ENCODE results near the gene NCOA1. TPM values are rescaled to one million over a fixed set of nuclear protein-coding genes. Genes with fewer than 3 reads are reported as not detected.
A peak's percentile ranks its signal among the peaks of the same experiment; 100 is the strongest.

The NCOA1 gene
- total and polyA plus RNA-seq, 10 of the 15 experiments (the other 5 are each of a cell fraction or from before 2014, with no cell fraction given), result 1.8 to 35.6 (median 6.1) TPM

- no peak for TF ChIP-seq BCL3 (IDR thresholded peaks at IDR 0.05; ENCODE audit: borderline replicate concordance, insufficient read depth, low read depth, low read length, poor library complexity, severe bottlenecking)
- no peak for TF ChIP-seq WRNIP1 (IDR thresholded peaks at IDR 0.05; ENCODE audit: borderline replicate concordance, low read depth, low read length)
- no peak for TF ChIP-seq STAT1 (conservative IDR thresholded peaks at IDR 0.05)
Measured at GRCh38 chr2:24704692-24705091, 213.6 kb downstream of the NCOA1 start (continued).

DNA sequence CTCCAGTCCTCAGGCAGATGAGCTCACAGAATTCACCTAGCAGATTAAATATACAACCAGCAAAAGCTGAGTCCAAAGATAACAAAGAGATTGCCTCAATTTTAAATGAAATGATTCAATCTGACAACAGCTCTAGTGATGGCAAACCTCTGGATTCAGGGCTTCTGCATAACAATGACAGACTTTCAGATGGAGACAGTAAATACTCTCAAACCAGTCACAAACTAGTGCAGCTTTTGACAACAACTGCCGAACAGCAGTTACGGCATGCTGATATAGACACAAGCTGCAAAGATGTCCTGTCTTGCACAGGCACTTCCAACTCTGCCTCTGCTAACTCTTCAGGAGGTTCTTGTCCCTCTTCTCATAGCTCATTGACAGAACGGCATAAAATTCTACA, 216.1 kb downstream of the NCOA1 start:
- intact Hi-C loops (cut with micrococcal nuclease; ENCODE audit: unreplicated experiment), result no loop called here
- Histone ChIP-seq H3K4me2 (ENCODE audit: control insufficient read depth, insufficient read depth) (no peak overlapping the region), H3K9ac (ENCODE audit: control insufficient read depth, insufficient read depth, low read length) (no peak overlapping the region), H3K36me3 (ENCODE audit: control insufficient read depth in 2 of 2, insufficient read depth in 2 of 2, low read length in 1 of 2) (peaks cover 0 to 9% of the 10 kb centered on the region in 2 experiments; a peak in 2 of 4 replicates), H4K20me1 (ENCODE audit: control insufficient read depth, insufficient read depth) (no peaks in the 10 kb centered on the region), H3K27me3 (replicated peaks in 1 of 2; ENCODE audit: control insufficient read depth in 2 of 2, insufficient read depth in 2 of 2, low read length in 1 of 2) (no peaks in the 10 kb centered on the region), H3K4me3 (no peak overlapping the region), H2AFZ (ENCODE audit: control insufficient read depth, low read depth, low read length) (no peak overlapping the region), H3K9me3 (replicated peaks; ENCODE audit: control insufficient read depth, insufficient read depth, low read length) (no peaks in the 10 kb centered on the region), H3K79me2 (ENCODE audit: control insufficient read depth, insufficient read depth, low read length) (no peaks in the 10 kb centered on the region), H3K4me1 (ENCODE audit: control insufficient read depth, insufficient read depth, low read length) (no peaks in the 10 kb centered on the region), H3K27ac (ENCODE audit: control insufficient read depth, insufficient read depth) (no peak overlapping the region)
- CTCF ChIA-PET, result interaction anchor here (1.2 kb wide), 1 partner anchor 14 kb away, joined by 3 read pairs; no protein-coding TSS in a partner anchor
- ATAC-seq, result no peak
- WGBS (ENCODE audit: insufficient coverage, insufficient replicate concordance, low lambda C conversion rate, missing lambda C conversion rate), result 98% methylated on average over 3 of the region's 3 CpGs
- BruUV-seq (replicated peaks), result TSS peak; percentile 55
- no peak for FAIRE-seq
- TF ChIP-seq ZNF217 (IDR thresholded peaks at IDR 0.05) (no peak), CBX5 (IDR thresholded peaks at IDR 0.05; ENCODE audit: low read depth) (no peak), SMC3 (IDR thresholded peaks at IDR 0.05; ENCODE audit: borderline replicate concordance, low read length) (no peak), RFX5 (IDR thresholded peaks at IDR 0.05; ENCODE audit: low read depth, low read length) (no peak), ZBED1 (IDR thresholded peaks at IDR 0.05; ENCODE audit: borderline replicate concordance) (no peak), SP1 (IDR thresholded peaks at IDR 0.05; ENCODE audit: low read depth, low read length) (no peak), EGR1 (IDR thresholded peaks at IDR 0.05; ENCODE audit: borderline replicate concordance in 1 of 2, low read depth in 2 of 2, low read length in 2 of 2) (no peak)
- TF ChIP-seq, protein P1, sequence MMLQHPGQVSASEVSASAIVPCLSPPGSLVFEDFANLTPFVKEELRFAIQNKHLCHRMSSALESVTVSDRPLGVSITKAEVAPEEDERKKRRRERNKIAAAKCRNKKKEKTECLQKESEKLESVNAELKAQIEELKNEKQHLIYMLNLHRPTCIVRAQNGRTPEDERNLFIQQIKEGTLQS (IDR thresholded peaks at IDR 0.05; ENCODE audit: borderline replicate concordance, extremely low read depth, low read depth, low read length), result no peak
- in situ Hi-C loops (cut with MboI), result no loop called here
- RAD21 ChIA-PET (ENCODE audit: unreplicated experiment), result no interaction called here
- SMC1A ChIA-PET (ENCODE audit: uncharacterized antibody, unreplicated experiment), result interaction anchor here (0.8 to 1.4 kb wide), 2 partner anchors 14 to 32 kb away, joined by 3 to 4 read pairs; no protein-coding TSS in a partner anchor
- no peak for DNase-seq (ENCODE audit: low read depth, low spot score)
- POLR2A ChIA-PET, result interaction anchor here (0.7 to 1.4 kb wide), 2 partner anchors 13 to 230 kb away, joined by 3 read pairs; no protein-coding TSS in a partner anchor

Measured in GM12878 (cell line).